K562 (cell line): ENCODE results near the gene NPAS3. TPM values are rescaled to one million over a fixed set of nuclear protein-coding genes. Genes with fewer than 3 reads are reported as not detected.
A peak's percentile ranks its signal among the peaks of the same experiment; 100 is the strongest.

Source experiments
- ATAC-seq: fragments of 200-7000 bp; cut with Tn5 transposase; 3 replicates; pipeline ENCODE4 v1.9.1; 2020; ENCODE audit warnings: moderate library complexity
- BruUV-seq: library from RNA; stranded (reverse); fragments of 400-500 nt; replicated peaks from 2 replicates; lab custom pipeline; 2021; lab: Mats Ljungman, UMichigan
- CTCF ChIA-PET: fragments of 300-600 bp; formaldehyde crosslinking; extraction: SDS; loops from one replicate; lab custom pipeline; 2021; ENCODE audit warnings: low intra/inter-chr PET ratio; lab: Yijun Ruan, JAX
- POLR2A ChIA-PET: fragments of 300-600, 350-650 bp; sonication (Branson Sonifier 250); formaldehyde crosslinking; extraction: SDS; loops from one replicate; lab custom pipeline; 2021; ENCODE audit warnings: antibody characterized with exemption, inconsistent platforms; lab: Yijun Ruan, JAX
- DNase-seq, 4 experiments: peaks; one replicate each; pipeline versions ENCODE4 v3.0.0 to v3.0.0-alpha.2; 2011 to 2018; ENCODE audit warnings: low spot score in 3 of 4, mixed read lengths in 3 of 4; ENCODE audit errors: extremely low read depth in 1 of 4
- FAIRE-seq: peaks from 2 replicates; lab custom pipeline; 2011; peaks lifted over from hg19 to GRCh38; lab: Jason Lieb, UNC
- H2AFZ ChIP-seq: 2 replicates; pipeline ENCODE4 v1.6.0; 2011; ENCODE audit warnings: low read depth, low read length, control low read depth, inconsistent platforms
- H3K27ac ChIP-seq: fragments of 200-600 bp; 3 replicates; pipeline ENCODE4 v1.8.0; 2011; ENCODE audit warnings: low read depth, mild to moderate bottlenecking, control low read depth, inconsistent platforms, low read length, moderate library complexity, mixed read lengths; ENCODE audit errors: extremely low read depth
- H3K27me3 ChIP-seq, 2 experiments: fragments of 300-600 bp in 1 of 2; 2 replicates in 1 of 2; 3 replicates in 1 of 2; pipeline versions ENCODE4 v1.6.0 to v1.8.0; 2011; ENCODE audit warnings: inconsistent platforms in 2 of 2, low read length in 2 of 2, mild to moderate bottlenecking in 1 of 2, mixed read lengths in 1 of 2, moderate library complexity in 1 of 2; ENCODE audit not compliant: control insufficient read depth in 2 of 2, insufficient read depth in 2 of 2
- H3K36me3 ChIP-seq: fragments of 300-600 bp; 3 replicates; pipeline ENCODE4 v1.8.0; 2011; ENCODE audit warnings: mild to moderate bottlenecking, low read length, inconsistent platforms; ENCODE audit not compliant: control insufficient read depth, insufficient read depth
- H3K4me1 ChIP-seq, 2 experiments: fragments of 200-600 bp in 1 of 2; replicated peaks in 1 of 2; 2 replicates in 1 of 2; 3 replicates in 1 of 2; pipeline versions ENCODE4 v1.5.1 to v1.8.0; 2011; ENCODE audit warnings: inconsistent platforms in 2 of 2, low read length in 2 of 2, mild to moderate bottlenecking in 1 of 2, mixed read lengths in 1 of 2, moderate library complexity in 1 of 2; ENCODE audit not compliant: control insufficient read depth in 2 of 2, insufficient read depth in 2 of 2
- H3K4me2 ChIP-seq: 2 replicates; pipeline ENCODE4 v1.6.1; 2011; ENCODE audit warnings: low read length, control low read depth, inconsistent platforms, mixed read lengths; ENCODE audit not compliant: insufficient read depth
- H3K4me3 ChIP-seq: fragments of 200-600 bp; sonication (generic), shearing (Covaris generic); 2 replicates; pipeline ENCODE4 v1.5.1; 2016; ENCODE audit warnings: control low read depth, inconsistent platforms
- H3K79me2 ChIP-seq: fragments of 200-600 bp; 3 replicates; pipeline ENCODE4 v1.8.0; 2011; ENCODE audit warnings: low read length, inconsistent platforms; ENCODE audit not compliant: control insufficient read depth, insufficient read depth
- H3K9ac ChIP-seq, 2 experiments: 2 replicates each; pipeline versions ENCODE4 v1.6.0 to v1.6.1; 2011; ENCODE audit warnings: low read depth in 2 of 2, low read length in 2 of 2, control low read depth in 1 of 2, inconsistent platforms in 1 of 2, mild to moderate bottlenecking in 1 of 2, mixed read lengths in 1 of 2; ENCODE audit not compliant: insufficient read depth in 1 of 2
- H3K9me1 ChIP-seq: one replicate; pipeline ENCODE4 v1.6.0; 2011; ENCODE audit warnings: inconsistent platforms, mild to moderate bottlenecking, low read length, moderate library complexity; ENCODE audit not compliant: control insufficient read depth, insufficient read depth
- H3K9me3 ChIP-seq: replicated peaks from 2 replicates; pipeline ENCODE4 v1.5.1; 2011; ENCODE audit warnings: low read depth, low read length, inconsistent platforms; ENCODE audit not compliant: control insufficient read depth, insufficient read depth
- H4K20me1 ChIP-seq: replicated peaks from 2 replicates; pipeline ENCODE4 v1.6.1; 2011; ENCODE audit warnings: low read length, inconsistent platforms, mixed read lengths; ENCODE audit not compliant: control insufficient read depth, insufficient read depth
- CAMTA2 ChIP-seq: fragments of 250-450 bp; sonication (Bioruptor Pico); conservative IDR thresholded peaks from 2 replicates; pipeline ENCODE4 v1.5.1; 2022
- FOSL1 ChIP-seq: fragments of 200-800 bp; sonication (Bioruptor generic); conservative IDR thresholded peaks from 2 replicates; pipeline ENCODE4 v1.6.1; 2016; ENCODE audit warnings: missing genetic modification characterization, missing compliant biosample characterization
- HLTF ChIP-seq: fragments of 450-650 bp; IDR thresholded peaks from 2 replicates; pipeline ENCODE4 v1.6.1; 2016
- KDM5B ChIP-seq: fragments of 200-600 bp; sonication (generic); IDR thresholded peaks from 2 replicates; pipeline ENCODE4 v1.6.1; 2012; ENCODE audit warnings: low read depth, mild to moderate bottlenecking, moderate library complexity, low read length, control low read depth, inconsistent platforms; ENCODE audit not compliant: insufficient replicate concordance
- MCM5 ChIP-seq: fragments of 450-650 bp; IDR thresholded peaks from 2 replicates; pipeline ENCODE4 v1.6.1; 2016; ENCODE audit warnings: low read depth
- RBFOX2 ChIP-seq: fragments of 200-400 bp; formaldehyde crosslinking; IDR thresholded peaks from 2 replicates; pipeline ENCODE4 v1.6.1; 2017; ENCODE audit warnings: low read depth, mild to moderate bottlenecking, low read length, moderate library complexity
- SMARCB1 ChIP-seq: IDR thresholded peaks from 2 replicates; pipeline ENCODE4 v1.6.1; 2011; ENCODE audit warnings: improper control_type of control experiment, low read depth; ENCODE audit not compliant: insufficient read length
- SMC3 ChIP-seq: conservative IDR thresholded peaks from 2 replicates; pipeline ENCODE4 v1.6.1; 2011; ENCODE audit warnings: low read depth, low read length, improper control_type of control experiment; ENCODE audit not compliant: insufficient read depth
- TAL1 ChIP-seq: fragments of 450-650 bp; IDR thresholded peaks from 2 replicates; pipeline ENCODE4 v1.6.1; 2016; ENCODE audit warnings: mild to moderate bottlenecking
- TEAD2 ChIP-seq: fragments of 450-650 bp; IDR thresholded peaks from 2 replicates; pipeline ENCODE4 v1.6.1; 2016; ENCODE audit warnings: missing genetic modification characterization, control low read depth, missing compliant biosample characterization
- ZFPM2 ChIP-seq: fragments of 250-450 bp; sonication (Bioruptor Pico); IDR thresholded peaks from 2 replicates; pipeline ENCODE4 v1.5.1; 2022; ENCODE audit warnings: mild to moderate bottlenecking
- ZNF764 ChIP-seq: fragments of 250-450 bp; sonication (Bioruptor Pico); IDR thresholded peaks from 2 replicates; pipeline ENCODE4 v1.4.0; 2020; ENCODE audit warnings: low read depth, mild to moderate bottlenecking, moderate library complexity
- WGBS: fragments of 100-300 bp; shearing (Covaris generic); methylation state at CpG from one replicate; pipeline ENCODE4 v1.1.6; 2016; ENCODE audit warnings: low coverage, mixed read lengths; ENCODE audit not compliant: insufficient coverage; ENCODE audit errors: missing lambda C conversion rate; 5-methylcytosine and 5-hydroxymethylcytosine counted together
- in situ Hi-C: fragments of 300-500 bp; cut with MboI; formaldehyde crosslinking; loops from 4 replicates; pipeline ENCODE4 v1.15.0; 2018; ENCODE audit warnings: inconsistent platforms, mixed read lengths
- intact Hi-C: fragments of 100-400 bp; cut with micrococcal nuclease; formaldehyde crosslinking; loops from 2 replicates; pipeline ENCODE4 v1.14.2; 2022
- polyA plus RNA-seq, 8 experiments: library from polyadenylated mRNA; depleted of rRNA in 4 of 8; stranded (reverse) in 5 of 8; unstranded in 3 of 8; fragments of >200 nt; fragmentation: Nextera tagmentation in 2 of 8; fragmentation: Illumina TruSeq in 1 of 8; extraction: Ambion mirVana in 2 of 8; extraction: Trizol in 1 of 8; gene quantifications; 2 replicates each; pipeline versions ENCODE4 v1.2.1 to v1.2.3, GENCODE V29; 2011 to 2014; ENCODE audit warnings: inconsistent platforms in 1 of 8, missing spikeins in 1 of 8
- total RNA-seq, 7 experiments: library from RNA; depleted of rRNA in 6 of 7; stranded (reverse); fragments of >200 nt in 6 of 7; fragmentation: Illumina TruSeq in 2 of 7; extraction: Trizol in 2 of 7; gene quantifications; 2 replicates each; pipeline versions ENCODE4 v1.2.1 to v1.2.3, GENCODE V29; 2011 to 2021; ENCODE audit warnings: low replicate concordance in 1 of 7
- TF ChIP-seq, protein P1 (sequence below): IDR thresholded peaks from 2 replicates; pipeline ENCODE4 v1.6.1; 2011; ENCODE audit not compliant: insufficient read length; ENCODE audit errors: extremely low read depth
- TF ChIP-seq, protein P2 (sequence below): fragments of 200-800 bp; sonication (Bioruptor generic); IDR thresholded peaks from 2 replicates; pipeline ENCODE4 v1.6.1; 2017; ENCODE audit warnings: missing genetic modification characterization, missing compliant biosample characterization

The NPAS3 gene
- total and polyA plus RNA-seq, 9 of the 15 experiments (the other 6 are each of a cell fraction or from before 2014, with no cell fraction given): 0.04 TPM; not detected in 8

- no peaks in the 10 kb centered on the region for H3K36me3 ChIP-seq
- CTCF ChIA-PET: no interaction called here
- no peaks in the 10 kb centered on the region for H4K20me1 ChIP-seq
Measured at GRCh38 chr14:33851931-33852330, 913.3 kb downstream of the NPAS3 start.

More at GRCh38 chr14:33851931-33852330, 913.3 kb downstream of the NPAS3 start:
- intact Hi-C loops: no loop called here
- TF ChIP-seq HLTF (no peak), FOSL1 (tag) (no peak), SMC3 (no peak), TEAD2 (tag) (no peak), MCM5 (no peak), KDM5B (no peak), SMARCB1 (no peak), ZNF764 (CRISPR knock-in tag) (no peak), RBFOX2 (no peak), TAL1 (no peak), CAMTA2 (CRISPR knock-in tag) (no peak), ZFPM2 (CRISPR knock-in tag) (no peak)
- TF ChIP-seq, protein P1, sequence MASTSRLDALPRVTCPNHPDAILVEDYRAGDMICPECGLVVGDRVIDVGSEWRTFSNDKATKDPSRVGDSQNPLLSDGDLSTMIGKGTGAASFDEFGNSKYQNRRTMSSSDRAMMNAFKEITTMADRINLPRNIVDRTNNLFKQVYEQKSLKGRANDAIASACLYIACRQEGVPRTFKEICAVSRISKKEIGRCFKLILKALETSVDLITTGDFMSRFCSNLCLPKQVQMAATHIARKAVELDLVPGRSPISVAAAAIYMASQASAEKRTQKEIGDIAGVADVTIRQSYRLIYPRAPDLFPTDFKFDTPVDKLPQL: no peak
- TF ChIP-seq, protein P2, sequence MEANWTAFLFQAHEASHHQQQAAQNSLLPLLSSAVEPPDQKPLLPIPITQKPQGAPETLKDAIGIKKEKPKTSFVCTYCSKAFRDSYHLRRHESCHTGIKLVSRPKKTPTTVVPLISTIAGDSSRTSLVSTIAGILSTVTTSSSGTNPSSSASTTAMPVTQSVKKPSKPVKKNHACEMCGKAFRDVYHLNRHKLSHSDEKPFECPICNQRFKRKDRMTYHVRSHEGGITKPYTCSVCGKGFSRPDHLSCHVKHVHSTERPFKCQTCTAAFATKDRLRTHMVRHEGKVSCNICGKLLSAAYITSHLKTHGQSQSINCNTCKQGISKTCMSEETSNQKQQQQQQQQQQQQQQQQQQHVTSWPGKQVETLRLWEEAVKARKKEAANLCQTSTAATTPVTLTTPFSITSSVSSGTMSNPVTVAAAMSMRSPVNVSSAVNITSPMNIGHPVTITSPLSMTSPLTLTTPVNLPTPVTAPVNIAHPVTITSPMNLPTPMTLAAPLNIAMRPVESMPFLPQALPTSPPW (CRISPR knock-in tag): no peak
- Histone ChIP-seq H3K9me3 (no peaks in the 10 kb centered on the region), H3K4me1 (peaks cover 0 to 11% of the 10 kb centered on the region in 2 experiments; a peak in 2 of 5 replicates), H3K27ac (no peak overlapping the region), H3K4me3 (no peak overlapping the region), H3K4me2 (no peak overlapping the region), H3K9ac (no peak overlapping the region), H2AFZ (0 out of 2 replicates have a peak overlapping the region, but pooled peaks have one; percentile 47), H3K9me1 (no peaks in the 10 kb centered on the region), H3K79me2 (no peaks in the 10 kb centered on the region), H3K27me3 (no peaks in the 10 kb centered on the region)
- ATAC-seq (no peak), FAIRE-seq (no peak), DNase-seq (no peak)
- BruUV-seq: no TSS peak
- 19% methylated on average over 4 of the region's 5 CpGs for WGBS
- in situ Hi-C loops: no loop called here
- POLR2A ChIA-PET: no interaction called here
